OCI-M2 (cell line): ENCODE data around the gene HOXC9.

ENCODE experiments used
- DNase-seq: peaks from one replicate; lab custom pipeline; 2025; ENCODE audit not compliant: unreplicated experiment; lab: John Stamatoyannopoulos, UW

Gene HOXC9

GRCh38 chr12:53999559-54000115, 324 bp upstream of the HOXC9 start:
- DNase-seq, result no peak

- no peak for DNase-seq
Observed at GRCh38 chr12:54001283-54002187, 1.6 kb downstream of the HOXC9 start.

- no peak for DNase-seq
Observed at GRCh38 chr12:54002278-54002914, 2.4 kb downstream of the HOXC9 start.

GRCh38 chr12:54002915-54003389, 3.0 kb downstream of the HOXC9 start:
- DNase-seq, result no peak

- DNase-seq, result no peak
Observed at GRCh38 chr12:54003625-54004024, 3.7 kb downstream of the HOXC9 start.

- no peak for DNase-seq
Observed at GRCh38 chr12:54004063-54004840, 4.3 kb downstream of the HOXC9 start.

- no peak for DNase-seq
Observed at GRCh38 chr12:54004841-54005530, 5.0 kb downstream of the HOXC9 start.

GRCh38 chr12:54005531-54005852, 5.5 kb downstream of the HOXC9 start:
- no peak for DNase-seq

- peak; percentile 25 for DNase-seq
Observed at GRCh38 chr12:54005853-54006558, 6.0 kb downstream of the HOXC9 start.

GRCh38 chr12:54006559-54007220, 6.7 kb downstream of the HOXC9 start:
- no peak for DNase-seq

- DNase-seq, result no peak
Observed at GRCh38 chr12:54007538-54008259, 7.7 kb downstream of the HOXC9 start.

GRCh38 chr12:54008260-54008552, 8.2 kb downstream of the HOXC9 start:
- no peak for DNase-seq

GRCh38 chr12:54009171-54010052, 9.5 kb downstream of the HOXC9 start:
- no peak for DNase-seq

- no peak for DNase-seq
Observed at GRCh38 chr12:54010053-54010971, 10.4 kb downstream of the HOXC9 start.

- DNase-seq, result no peak
Observed at GRCh38 chr12:54010972-54011664, 11.2 kb downstream of the HOXC9 start.
